SKM-1 treated with dmso at 0.1 percent for 144 hours (cell line): Measurements from ENCODE around the gene COL5A3.
A peak's percentile ranks its signal among the peaks of the same experiment; 100 is the strongest.
"Not testable (repeated sequence)": the region's sequence is repeated elsewhere in the genome, so short reads cannot be mapped to it uniquely, and the experiment has no call there.

Experiments used
- DNase-seq: peaks from one replicate; lab custom pipeline; 2025; ENCODE audit not compliant: unreplicated experiment; lab: John Stamatoyannopoulos, UW

The COL5A3 gene

GRCh38 chr19:10010247-10010691, at the start of gene COL5A3:
TSS of gene COL5A3 (minus strand) at chr19:10010504. CDS start at chr19:10010385, 119 bp downstream.
- DNase-seq = no peak

- DNase-seq = no peak
Measured at GRCh38 chr19:10052602-10053360, 42.5 kb upstream of the COL5A3 start.

GRCh38 chr19:10049626-10050025, 39.3 kb upstream of the COL5A3 start:
- DNase-seq = no peak

DNA sequence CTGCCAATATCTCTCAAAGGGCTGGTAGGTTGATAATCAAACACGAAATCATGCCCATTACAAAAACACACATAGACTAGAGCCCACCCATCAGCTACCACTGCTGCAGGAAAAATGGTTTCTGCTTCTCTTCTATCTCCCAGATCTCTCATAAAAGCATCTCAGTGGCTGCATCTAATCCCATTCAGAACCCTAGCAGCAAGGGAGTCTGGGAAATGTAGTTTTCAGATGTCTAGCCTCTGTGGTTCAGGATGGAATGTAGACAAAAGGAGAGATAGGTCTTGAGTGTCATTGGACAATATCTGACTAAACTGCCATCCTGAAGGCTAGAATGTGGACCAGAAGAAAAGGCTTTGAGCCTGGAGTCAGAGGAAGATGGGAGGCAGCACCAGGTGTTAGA, 35.1 kb upstream of the COL5A3 start:
- no peak for DNase-seq

DNA sequence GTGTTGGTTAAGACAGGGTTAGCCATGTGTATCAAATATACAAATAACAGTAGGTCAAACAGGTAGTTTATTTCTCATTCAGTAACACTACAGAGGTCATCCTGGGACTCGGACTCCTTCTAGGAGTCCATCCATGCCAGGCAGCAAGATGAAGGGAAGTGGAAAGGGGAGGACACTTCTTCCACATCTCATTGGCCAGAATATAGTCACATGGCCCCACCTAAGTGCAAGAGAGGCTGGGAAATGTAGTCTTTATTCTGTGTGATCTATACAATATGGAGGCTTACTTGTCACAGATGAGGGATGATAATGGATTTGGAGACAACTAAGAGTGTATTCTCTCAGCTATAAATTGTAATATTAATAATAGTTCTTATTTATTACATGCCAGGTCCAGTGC, 34.1 kb upstream of the COL5A3 start:
- no peak for DNase-seq

DNA sequence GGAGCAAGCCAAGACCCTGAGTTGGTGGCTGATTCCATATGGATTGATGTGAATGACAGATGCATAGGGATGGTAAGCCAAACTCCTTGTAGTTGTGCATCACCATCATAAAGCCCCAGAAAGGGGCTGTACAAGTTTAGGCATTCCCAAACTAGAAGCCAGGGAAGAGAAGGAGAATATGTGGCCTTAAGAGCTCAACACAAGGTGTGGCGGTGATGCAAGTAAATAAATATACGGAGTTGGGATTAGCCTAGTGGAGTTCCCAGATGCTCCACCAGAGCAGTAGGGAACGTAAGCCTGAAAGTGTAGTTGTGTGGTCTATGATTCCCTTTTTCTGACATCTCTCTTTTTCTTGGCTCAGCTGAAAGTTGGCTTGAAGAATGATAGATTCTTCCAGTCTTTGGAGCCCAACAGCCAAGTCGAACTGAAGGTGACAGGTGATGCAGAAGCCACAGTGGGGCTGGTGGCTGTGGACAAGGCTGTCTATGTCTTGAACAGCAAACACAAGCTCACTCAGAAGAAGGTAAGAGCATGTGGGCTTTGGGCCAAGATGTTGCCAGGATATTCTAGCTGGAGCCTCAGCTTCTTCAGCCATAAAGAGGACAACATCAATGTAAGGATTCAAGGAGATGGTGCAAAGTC, 33.1 kb upstream of the COL5A3 start:
- no peak for DNase-seq

DNA sequence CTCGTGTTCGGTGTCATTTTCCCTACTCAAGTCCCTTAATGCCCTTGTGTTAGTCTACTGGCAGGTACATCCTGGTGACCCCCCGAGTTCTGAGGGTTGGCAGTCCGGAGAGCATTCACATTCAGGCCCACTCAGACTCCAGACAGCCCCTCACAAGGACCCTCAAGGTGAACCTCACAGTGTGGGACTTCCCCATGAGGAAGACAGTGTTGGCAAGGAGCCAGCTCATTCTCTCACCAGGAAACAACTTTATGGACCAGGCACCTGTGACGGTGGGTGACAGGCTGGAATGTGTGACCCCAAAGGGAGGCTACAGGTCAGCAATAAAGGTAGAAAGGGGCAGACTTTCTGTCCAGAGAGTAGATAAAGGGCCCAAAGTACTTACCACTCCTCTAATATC, 27.5 kb upstream of the COL5A3 start:
- DNase-seq = no peak

DNA sequence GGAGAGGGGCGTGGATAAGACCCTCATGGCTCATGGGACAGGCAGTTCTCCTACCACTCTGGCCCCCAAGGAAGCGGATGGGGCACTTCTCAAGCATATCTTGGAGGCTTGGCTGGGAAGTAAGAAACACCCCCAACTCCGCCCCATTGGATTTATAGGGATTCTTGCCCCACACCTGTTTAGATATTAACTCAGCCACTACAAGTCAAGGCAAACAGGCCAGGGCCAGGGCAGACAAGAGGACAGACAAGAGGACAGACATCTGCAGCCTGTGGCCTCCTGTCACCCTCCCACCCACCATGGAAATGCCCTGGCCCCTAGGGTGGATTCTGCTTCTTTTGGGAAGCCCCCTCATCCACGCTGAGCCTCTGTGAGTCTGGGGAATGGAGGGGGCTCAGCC, 27.1 kb upstream of the COL5A3 start:
- DNase-seq = no peak

- no peak for DNase-seq
Measured at GRCh38 chr19:10036601-10037071, 26.3 kb upstream of the COL5A3 start.

GRCh38 chr19:10033614-10034013, 23.3 kb upstream of the COL5A3 start:
- DNase-seq = no peak

DNA sequence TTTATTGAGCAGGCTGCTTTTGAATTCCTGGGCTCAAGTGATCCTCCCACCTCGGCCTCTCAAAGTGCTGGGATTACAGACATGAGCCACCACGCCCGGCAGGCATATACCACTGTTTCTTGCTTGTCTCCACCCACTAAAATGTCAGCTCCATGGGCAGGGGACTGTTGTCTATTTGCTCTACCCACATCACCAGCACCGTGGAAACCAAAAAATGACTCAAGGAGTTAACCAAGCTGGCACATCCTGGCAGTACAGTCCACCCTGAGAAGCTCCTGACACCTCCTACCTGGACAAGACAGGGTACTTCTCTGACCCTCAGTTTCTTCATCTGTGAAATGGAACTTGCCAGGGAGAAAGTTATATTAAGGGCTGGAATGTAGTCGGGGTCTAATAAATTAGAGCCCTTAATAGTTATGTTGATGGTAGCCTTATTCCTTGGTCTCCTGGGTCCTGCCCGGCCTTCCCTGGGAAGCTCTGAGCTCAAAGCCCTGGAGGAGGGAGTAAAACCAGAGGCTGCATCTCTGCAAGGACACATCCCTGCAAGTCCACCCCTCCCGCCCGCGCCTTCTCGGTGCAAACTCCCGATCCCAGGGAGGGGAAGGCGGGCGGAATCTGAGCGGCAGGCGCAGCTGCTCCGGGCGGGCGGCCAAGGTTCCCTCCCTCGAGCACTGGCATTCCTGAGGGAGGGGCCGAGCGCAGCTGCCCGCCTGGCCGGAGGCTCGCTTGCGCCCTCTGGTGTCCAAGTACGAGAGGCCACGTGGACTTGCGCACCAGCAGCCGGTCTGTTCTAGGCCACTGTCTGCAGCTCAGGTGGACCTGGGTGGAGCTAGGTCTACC, 17.1 kb upstream of the COL5A3 start:
- peak; percentile 90 for DNase-seq

DNA sequence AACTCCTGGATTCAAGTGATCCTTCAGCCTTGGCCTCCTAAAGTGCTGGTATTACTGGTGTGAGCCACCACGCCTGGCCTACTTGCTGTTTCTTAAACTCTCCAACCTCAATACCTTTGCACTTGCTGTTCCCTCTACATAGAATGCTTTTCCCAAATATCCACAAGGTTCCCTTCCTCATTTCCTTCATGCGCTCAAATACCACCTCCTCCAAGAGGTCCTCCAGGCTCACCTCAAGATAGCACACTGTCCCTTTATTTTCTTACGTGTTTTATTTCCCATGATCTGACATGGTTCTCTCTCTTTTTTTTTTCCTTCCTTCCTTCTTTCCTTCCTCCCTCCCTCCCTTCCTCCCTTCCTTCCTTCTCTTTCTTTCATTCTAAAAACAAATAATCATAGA, 16.4 kb upstream of the COL5A3 start:
- no peak for DNase-seq

GRCh38 chr19:10023096-10023495, 12.8 kb upstream of the COL5A3 start:
- not testable (repeated sequence) for DNase-seq

DNA sequence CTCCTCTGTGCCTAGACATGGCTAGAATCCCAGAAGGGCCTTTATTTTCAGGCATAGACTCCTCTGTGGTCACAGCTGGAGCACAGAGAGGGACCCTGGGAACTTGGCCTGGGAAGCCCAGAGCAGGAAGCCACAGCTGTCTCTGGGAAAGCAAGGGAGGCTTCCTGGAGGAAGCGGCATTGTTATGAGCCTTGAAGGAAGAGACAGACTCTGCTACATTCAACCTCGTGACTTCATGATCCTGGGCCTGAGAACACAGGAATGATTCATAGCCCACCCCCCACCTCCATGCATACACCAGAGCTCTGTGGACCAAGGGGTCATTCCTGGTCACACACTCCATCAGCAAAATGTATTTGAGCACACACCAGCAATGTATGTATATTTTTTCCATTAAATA, 11.6 kb upstream of the COL5A3 start:
- DNase-seq = no peak

DNA sequence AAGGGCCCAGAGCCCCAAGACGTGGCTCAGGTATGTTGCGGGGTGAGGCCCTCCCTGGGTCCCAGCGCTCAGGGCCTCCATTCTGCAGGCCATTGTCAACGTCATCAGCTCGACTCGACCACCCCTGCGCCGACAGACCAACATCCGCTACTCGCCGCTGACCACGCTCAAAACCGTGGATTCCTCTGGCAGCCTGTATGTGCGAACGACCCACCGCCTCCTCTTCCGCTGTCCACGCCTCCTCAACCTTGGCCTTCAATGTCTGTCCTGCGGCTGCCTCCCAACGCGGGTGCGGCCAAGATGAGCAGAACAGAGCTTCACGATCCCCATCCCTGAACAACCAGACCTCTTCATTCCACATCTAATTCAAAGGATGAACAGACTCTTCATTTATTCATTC, 11.1 kb upstream of the COL5A3 start:
- no peak for DNase-seq

- DNase-seq = no peak
Measured at GRCh38 chr19:10020851-10021250, 10.5 kb upstream of the COL5A3 start.

DNA sequence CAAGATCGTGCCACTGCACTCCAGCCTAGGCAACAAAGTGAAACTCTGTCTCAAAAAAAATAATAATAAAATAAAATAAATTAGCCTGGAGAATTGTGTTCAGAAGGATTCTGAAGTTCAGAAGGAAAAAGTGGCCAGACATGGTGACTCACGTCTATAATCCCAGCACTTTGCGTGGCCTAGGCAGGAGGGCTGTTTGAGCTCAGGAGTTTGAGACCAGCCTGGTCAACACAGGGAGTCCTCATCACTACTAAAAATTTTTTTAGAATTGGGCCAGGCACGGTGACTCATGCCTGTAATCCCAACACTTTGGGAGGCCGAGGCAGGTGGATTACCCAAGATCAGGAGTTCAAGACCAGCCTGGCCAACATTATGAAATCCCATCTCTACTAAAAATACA, 8.9 kb upstream of the COL5A3 start:
- DNase-seq = no peak

DNA sequence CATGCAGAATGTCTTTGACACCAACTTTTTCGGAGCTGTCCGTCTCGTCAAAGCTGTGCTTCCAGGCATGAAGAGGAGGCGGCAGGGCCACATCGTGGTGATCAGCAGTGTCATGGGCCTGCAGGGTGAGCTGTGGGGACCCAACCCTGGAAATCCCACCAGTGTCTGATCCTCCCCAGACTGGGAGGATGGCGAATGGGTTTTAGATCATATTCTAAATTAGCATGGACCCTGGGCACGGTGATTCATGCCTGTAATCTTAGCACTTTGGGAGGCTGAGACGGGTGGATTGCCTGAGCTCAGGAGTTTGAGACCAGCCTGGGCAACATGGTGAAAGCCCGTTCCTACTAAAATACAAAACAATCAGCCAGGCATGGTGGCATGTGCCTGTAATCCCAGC, 8.5 kb upstream of the COL5A3 start:
- DNase-seq = no peak

- DNase-seq = no peak
Measured at GRCh38 chr19:10018263-10018662, 8.0 kb upstream of the COL5A3 start.

GRCh38 chr19:10013834-10014618, 3.7 kb upstream of the COL5A3 start:
- DNase-seq = no peak

- DNase-seq = no peak
Measured at GRCh38 chr19:10013316-10013715, 3.0 kb upstream of the COL5A3 start, which contains the start of gene RDH8. TSS of gene RDH8 (plus strand) at chr19:10013483. CDS start at chr19:10013498, 15 bp downstream.
